Keratinocyte (primary cell): ENCODE results near the gene MRPL3. TPM values are rescaled to one million over a fixed set of nuclear protein-coding genes. Genes with fewer than 3 reads are reported as not detected.

Source experiments
- DNase-seq: peaks from one replicate; pipeline ENCODE4 v3.0.0-alpha.2; 2011; ENCODE audit warnings: low read depth, missing footprints, low spot score
- FAIRE-seq: peaks from 2 replicates; lab custom pipeline; 2011; peaks lifted over from hg19 to GRCh38; lab: Jason Lieb, UNC
- H2AFZ ChIP-seq: 2 replicates; pipeline ENCODE4 v1.6.0; 2012; ENCODE audit warnings: low read length, control low read depth, inconsistent platforms; ENCODE audit not compliant: control insufficient read depth
- H3K27ac ChIP-seq: 2 replicates; pipeline ENCODE4 v1.5.1; 2011; ENCODE audit warnings: low read length; ENCODE audit not compliant: control insufficient read depth, insufficient read depth
- H3K27me3 ChIP-seq: 3 replicates; pipeline ENCODE4 v1.6.0; 2011; ENCODE audit warnings: low read length; ENCODE audit not compliant: control insufficient read depth, insufficient read depth; ENCODE audit errors: extremely low read depth
- H3K36me3 ChIP-seq, 2 experiments: 2 replicates in 1 of 2; 3 replicates in 1 of 2; pipeline ENCODE4 v1.5.1; 2011; ENCODE audit warnings: low read length in 2 of 2, mild to moderate bottlenecking in 1 of 2; ENCODE audit not compliant: control insufficient read depth in 2 of 2, insufficient read depth in 2 of 2; ENCODE audit errors: extremely low read depth in 1 of 2
- H3K4me1 ChIP-seq: 3 replicates; pipeline ENCODE4 v1.5.1; 2011; ENCODE audit warnings: low read length; ENCODE audit not compliant: control insufficient read depth, insufficient read depth; ENCODE audit errors: extremely low read depth
- H3K4me2 ChIP-seq: 3 replicates; pipeline ENCODE4 v1.6.0; 2011; ENCODE audit warnings: low read depth, low read length; ENCODE audit not compliant: control insufficient read depth, insufficient read depth; ENCODE audit errors: extremely low read depth
- H3K4me3 ChIP-seq, 3 experiments: fragments of 200-600 bp in 1 of 3; sonication (generic) in 1 of 3; 2 replicates in 2 of 3; 3 replicates in 1 of 3; pipeline ENCODE4 v1.5.1; 2011 to 2016; ENCODE audit warnings: low read length in 3 of 3, mild to moderate bottlenecking in 3 of 3, control low read depth in 2 of 3, inconsistent platforms in 1 of 3, low read depth in 1 of 3, mixed read lengths in 1 of 3, mixed run types in 1 of 3, moderate library complexity in 1 of 3; ENCODE audit not compliant: control insufficient read depth in 2 of 3, insufficient read depth in 2 of 3; ENCODE audit errors: extremely low read depth in 1 of 3
- H3K79me2 ChIP-seq: 2 replicates; pipeline ENCODE4 v1.6.0; 2012; ENCODE audit warnings: low read length; ENCODE audit not compliant: control insufficient read depth, insufficient read depth
- H3K9ac ChIP-seq: 3 replicates; pipeline ENCODE4 v1.6.0; 2011; ENCODE audit warnings: low read length; ENCODE audit not compliant: control insufficient read depth, insufficient read depth; ENCODE audit errors: extremely low read depth
- H3K9me1 ChIP-seq: 3 replicates; pipeline ENCODE4 v1.6.0; 2011; ENCODE audit warnings: low read length; ENCODE audit not compliant: control insufficient read depth, insufficient read depth; ENCODE audit errors: extremely low read depth
- H3K9me3 ChIP-seq: 2 replicates; pipeline ENCODE4 v1.5.1; 2012; ENCODE audit warnings: low read depth, low read length; ENCODE audit not compliant: control insufficient read depth
- H4K20me1 ChIP-seq: 3 replicates; pipeline ENCODE4 v1.6.0; 2011; ENCODE audit warnings: low read length; ENCODE audit not compliant: control insufficient read depth, insufficient read depth; ENCODE audit errors: extremely low read depth
- EZH2 ChIP-seq: IDR thresholded peaks from one replicate; pipeline ENCODE4 v1.6.1; 2012; ENCODE audit warnings: inconsistent platforms, mild to moderate bottlenecking, low read length, moderate library complexity
- dilution Hi-C: fragments of 300-500 bp; cut with MboI; formaldehyde crosslinking; loops from one replicate; pipeline ENCODE4 v1.7.0; 2020; ENCODE audit warnings: low sequenced_read_pairs; ENCODE audit not compliant: extremely low pct_ligation_motif_present
- polyA plus RNA-seq, 5 experiments: library from polyadenylated mRNA; depleted of rRNA in 3 of 5; stranded (reverse) in 3 of 5; stranded (forward) in 1 of 5; unstranded in 1 of 5; fragments of >200 nt; gene quantifications; 1 replicate in 1 of 5; 2 replicates in 3 of 5; 3 replicates in 1 of 5; pipeline versions ENCODE4 v1.2.1 to v1.2.3, GENCODE V29; 2011 to 2012; ENCODE audit warnings: missing spikeins in 2 of 5, low read depth in 1 of 5, low replicate concordance in 1 of 5
- TF ChIP-seq, protein P1 (sequence below), 3 experiments: IDR thresholded peaks in 1 of 3; conservative IDR thresholded peaks in 1 of 3; optimal IDR thresholded peaks in 1 of 3; 2 replicates in 2 of 3; 3 replicates in 1 of 3; pipeline versions ENCODE3 to v1.5.1; 2011; ENCODE audit warnings: low read length in 3 of 3, mild to moderate bottlenecking in 3 of 3, moderate library complexity in 2 of 3, control low read depth in 1 of 3, inconsistent platforms in 1 of 3; ENCODE audit not compliant: insufficient read depth in 2 of 3; ENCODE audit errors: extremely low read depth in 1 of 3

The MRPL3 gene
- polyA plus RNA-seq, 1 donor (not counting 4 experiments of a cell fraction or from before 2014, with no cell fraction given), result 228 TPM

DNA sequence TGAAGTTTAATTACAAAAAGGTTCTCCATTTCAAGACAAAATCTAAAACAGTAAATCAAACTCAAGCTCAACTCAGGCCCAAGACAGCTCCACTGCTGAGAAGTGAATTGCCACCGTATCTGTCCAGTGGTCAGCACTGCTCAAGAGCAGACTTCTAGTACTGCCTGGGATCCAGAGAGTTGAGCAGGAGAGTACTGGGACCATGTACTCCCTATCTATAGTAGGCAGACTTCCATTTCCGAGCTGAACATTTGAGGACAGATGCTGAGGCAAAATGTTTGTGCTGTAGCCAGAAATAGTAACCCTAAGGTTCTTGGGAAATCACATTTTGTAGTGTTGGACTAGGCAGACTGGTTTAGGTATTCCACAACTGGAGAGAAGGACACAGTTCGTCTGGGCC, 44.1 kb downstream of the MRPL3 start:
- H3K9me1 ChIP-seq, result no peaks in the 10 kb centered on the region
- no peak overlapping the region for H3K9ac ChIP-seq
- DNase-seq (no peak), FAIRE-seq (no peak)
- no peaks in the 10 kb centered on the region for H3K9me3 ChIP-seq
- dilution Hi-C loops, result no loop called here
- H4K20me1 ChIP-seq, result no peaks in the 10 kb centered on the region
- no peak overlapping the region for H3K4me3 ChIP-seq
- no peaks in the 10 kb centered on the region for H3K79me2 ChIP-seq
- TF ChIP-seq, protein P1, sequence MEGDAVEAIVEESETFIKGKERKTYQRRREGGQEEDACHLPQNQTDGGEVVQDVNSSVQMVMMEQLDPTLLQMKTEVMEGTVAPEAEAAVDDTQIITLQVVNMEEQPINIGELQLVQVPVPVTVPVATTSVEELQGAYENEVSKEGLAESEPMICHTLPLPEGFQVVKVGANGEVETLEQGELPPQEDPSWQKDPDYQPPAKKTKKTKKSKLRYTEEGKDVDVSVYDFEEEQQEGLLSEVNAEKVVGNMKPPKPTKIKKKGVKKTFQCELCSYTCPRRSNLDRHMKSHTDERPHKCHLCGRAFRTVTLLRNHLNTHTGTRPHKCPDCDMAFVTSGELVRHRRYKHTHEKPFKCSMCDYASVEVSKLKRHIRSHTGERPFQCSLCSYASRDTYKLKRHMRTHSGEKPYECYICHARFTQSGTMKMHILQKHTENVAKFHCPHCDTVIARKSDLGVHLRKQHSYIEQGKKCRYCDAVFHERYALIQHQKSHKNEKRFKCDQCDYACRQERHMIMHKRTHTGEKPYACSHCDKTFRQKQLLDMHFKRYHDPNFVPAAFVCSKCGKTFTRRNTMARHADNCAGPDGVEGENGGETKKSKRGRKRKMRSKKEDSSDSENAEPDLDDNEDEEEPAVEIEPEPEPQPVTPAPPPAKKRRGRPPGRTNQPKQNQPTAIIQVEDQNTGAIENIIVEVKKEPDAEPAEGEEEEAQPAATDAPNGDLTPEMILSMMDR (optimal IDR thresholded peaks at IDR 0.05 in 1 of 3, IDR thresholded peaks at IDR 0.05 in 1 of 3, conservative IDR thresholded peaks at IDR 0.05 in 1 of 3; ENCODE audit: extremely low read depth in 1 of 3, insufficient read depth in 2 of 3, low read length in 3 of 3), result no peak
- no peak for TF ChIP-seq EZH2
- no peaks in the 10 kb centered on the region for H3K27me3 ChIP-seq
- no peak overlapping the region for H2AFZ ChIP-seq
- peaks cover 0 to 4% of the 10 kb centered on the region in 2 experiments for H3K36me3 ChIP-seq
- H3K27ac ChIP-seq, result no peak overlapping the region
- no peak overlapping the region for H3K4me2 ChIP-seq
- no peaks in the 10 kb centered on the region for H3K4me1 ChIP-seq

- H3K27me3 ChIP-seq, result no peaks in the 10 kb centered on the region
- H3K36me3 ChIP-seq, result peaks cover 0 to 1% of the 10 kb centered on the region in 2 experiments
- DNase-seq (no peak), FAIRE-seq (no peak)
- H3K4me2 ChIP-seq, result no peak overlapping the region
- no peak overlapping the region for H3K27ac ChIP-seq
- no peak overlapping the region for H2AFZ ChIP-seq
- H4K20me1 ChIP-seq, result no peaks in the 10 kb centered on the region
- no peak for TF ChIP-seq EZH2
- TF ChIP-seq, protein P1 (optimal IDR thresholded peaks at IDR 0.05 in 1 of 3, IDR thresholded peaks at IDR 0.05 in 1 of 3, conservative IDR thresholded peaks at IDR 0.05 in 1 of 3; ENCODE audit: extremely low read depth in 1 of 3, insufficient read depth in 2 of 3, low read length in 3 of 3), result no peak
- no peaks in the 10 kb centered on the region for H3K4me1 ChIP-seq
- H3K9me1 ChIP-seq, result no peaks in the 10 kb centered on the region
- H3K79me2 ChIP-seq, result no peaks in the 10 kb centered on the region
- no peaks in the 10 kb centered on the region for H3K9me3 ChIP-seq
- no peak overlapping the region for H3K4me3 ChIP-seq
- dilution Hi-C loops, result no loop called here
- H3K9ac ChIP-seq, result no peak overlapping the region
These were observed 45.6 kb downstream of the MRPL3 start for GRCh38 chr3:131457220-131457619.
